Loucy (cell line): ENCODE measurements around the gene IRGQ.
A peak's percentile ranks its signal among the peaks of the same experiment; 100 is the strongest.

Experiments
- H2AFZ ChIP-seq: fragments of 200-600 bp; sonication (generic); 2 replicates; pipeline ENCODE4 v1.6.0; 2016; ENCODE audit warnings: antibody characterized with exemption, mild to moderate bottlenecking, low read length, moderate library complexity
- H3F3A ChIP-seq: fragments of 200-600 bp; 2 replicates; pipeline ENCODE4 v1.6.0; 2016; ENCODE audit warnings: antibody characterized with exemption, low read depth, mild to moderate bottlenecking
- H3K27me3 ChIP-seq: fragments of 200-600 bp; sonication (generic); 2 replicates; pipeline ENCODE4 v1.6.1; 2014; ENCODE audit warnings: low read length, mild to moderate bottlenecking; ENCODE audit not compliant: insufficient read depth, poor library complexity, severe bottlenecking
- H3K36me3 ChIP-seq: fragments of 200-600 bp; sonication (generic); 2 replicates; pipeline ENCODE4 v1.6.1; 2016; ENCODE audit warnings: low read length; ENCODE audit not compliant: insufficient read depth
- H3K4me1 ChIP-seq: fragments of 200-600 bp; sonication (generic); 2 replicates; pipeline ENCODE4 v1.5.1; 2014; ENCODE audit warnings: low read length, mild to moderate bottlenecking; ENCODE audit not compliant: insufficient read depth, poor library complexity, severe bottlenecking
- H3K4me2 ChIP-seq: fragments of 200-600 bp; sonication (generic); 2 replicates; pipeline ENCODE4 v1.6.0; 2014; ENCODE audit warnings: antibody characterized with exemption, low read length, low read depth, mild to moderate bottlenecking; ENCODE audit not compliant: poor library complexity, severe bottlenecking
- H3K4me3 ChIP-seq: fragments of 200-600 bp; sonication (generic); 2 replicates; pipeline ENCODE4 v1.5.1; 2014; ENCODE audit warnings: low read length, mild to moderate bottlenecking, mixed read lengths; ENCODE audit not compliant: poor library complexity, severe bottlenecking
- H3K79me2 ChIP-seq: fragments of 200-600 bp; sonication (generic); 2 replicates; pipeline ENCODE4 v1.6.1; 2014; ENCODE audit warnings: low read length; ENCODE audit not compliant: insufficient read depth
- H3K9ac ChIP-seq: fragments of 200-600 bp; sonication (generic); 2 replicates; pipeline ENCODE4 v1.6.0; 2014; ENCODE audit warnings: mild to moderate bottlenecking, low read depth, low read length, moderate library complexity; ENCODE audit not compliant: poor library complexity, severe bottlenecking
- H3K9me2 ChIP-seq: fragments of 200-600 bp; sonication (generic); replicated peaks from 2 replicates; pipeline ENCODE4 v1.6.1; 2016; ENCODE audit warnings: low read depth, low read length, mixed read lengths
- H3K9me3 ChIP-seq: fragments of 200-600 bp; sonication (generic); 2 replicates; pipeline ENCODE4 v1.6.1; 2014; ENCODE audit warnings: mild to moderate bottlenecking, antibody characterized with exemption, low read length, low read depth; ENCODE audit not compliant: insufficient read depth
- H4K20me1 ChIP-seq: fragments of 200-600 bp; sonication (generic); 2 replicates; pipeline ENCODE4 v1.6.0; 2014; ENCODE audit warnings: antibody characterized with exemption, low read length, mild to moderate bottlenecking; ENCODE audit not compliant: insufficient read depth, poor library complexity, severe bottlenecking
- EZH2phosphoT487 ChIP-seq: fragments of 200-600 bp; IDR thresholded peaks from 2 replicates; pipeline ENCODE4 v1.6.1; 2018; ENCODE audit warnings: antibody characterized with exemption, mild to moderate bottlenecking, moderate library complexity, borderline replicate concordance
- TF ChIP-seq, protein P1 (sequence below): fragments of 200-600 bp; sonication (generic); conservative IDR thresholded peaks from 2 replicates; pipeline ENCODE4 v1.5.1; 2014; ENCODE audit warnings: mild to moderate bottlenecking, antibody characterized with exemption, low read length

IRGQ gene

DNA sequence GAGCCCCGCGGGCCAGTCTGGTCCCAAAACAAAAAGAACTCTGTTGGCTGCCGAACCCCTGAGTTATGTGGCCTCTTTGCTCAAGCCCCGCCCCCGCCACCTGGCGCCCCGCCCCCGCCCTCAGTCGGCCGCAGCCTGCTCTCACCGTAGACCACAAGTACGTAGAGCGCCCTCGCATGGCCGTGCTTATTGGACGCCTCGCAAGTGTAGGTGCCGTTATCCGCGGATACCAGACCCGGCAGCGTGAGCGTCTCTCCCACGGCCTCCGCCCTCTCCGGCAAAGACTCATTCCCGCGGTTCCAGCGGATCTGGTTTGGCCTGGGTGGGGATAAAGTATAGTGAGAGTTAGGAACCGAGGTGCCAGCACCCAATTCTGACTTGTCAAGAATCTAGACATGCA is 29.0 kb upstream of the IRGQ start:
- Histone ChIP-seq H3K79me2 (peaks cover 12% of the 10 kb centered on the region), H3K9ac (no peak overlapping the region), H3K4me1 (peaks cover 11% of the 10 kb centered on the region), H4K20me1 (peaks cover 11% of the 10 kb centered on the region), H3K4me3 (no peak overlapping the region), H3K27me3 (no peaks in the 10 kb centered on the region), H2AFZ (no peak overlapping the region), H3F3A (no peaks in the 10 kb centered on the region; the same call in 1 of the 2 replicates), H3K4me2 (no peak overlapping the region), H3K36me3 (no peaks in the 10 kb centered on the region), H3K9me3 (no peaks in the 10 kb centered on the region), H3K9me2 (no peaks in the 10 kb centered on the region)
- TF ChIP-seq, protein P1, sequence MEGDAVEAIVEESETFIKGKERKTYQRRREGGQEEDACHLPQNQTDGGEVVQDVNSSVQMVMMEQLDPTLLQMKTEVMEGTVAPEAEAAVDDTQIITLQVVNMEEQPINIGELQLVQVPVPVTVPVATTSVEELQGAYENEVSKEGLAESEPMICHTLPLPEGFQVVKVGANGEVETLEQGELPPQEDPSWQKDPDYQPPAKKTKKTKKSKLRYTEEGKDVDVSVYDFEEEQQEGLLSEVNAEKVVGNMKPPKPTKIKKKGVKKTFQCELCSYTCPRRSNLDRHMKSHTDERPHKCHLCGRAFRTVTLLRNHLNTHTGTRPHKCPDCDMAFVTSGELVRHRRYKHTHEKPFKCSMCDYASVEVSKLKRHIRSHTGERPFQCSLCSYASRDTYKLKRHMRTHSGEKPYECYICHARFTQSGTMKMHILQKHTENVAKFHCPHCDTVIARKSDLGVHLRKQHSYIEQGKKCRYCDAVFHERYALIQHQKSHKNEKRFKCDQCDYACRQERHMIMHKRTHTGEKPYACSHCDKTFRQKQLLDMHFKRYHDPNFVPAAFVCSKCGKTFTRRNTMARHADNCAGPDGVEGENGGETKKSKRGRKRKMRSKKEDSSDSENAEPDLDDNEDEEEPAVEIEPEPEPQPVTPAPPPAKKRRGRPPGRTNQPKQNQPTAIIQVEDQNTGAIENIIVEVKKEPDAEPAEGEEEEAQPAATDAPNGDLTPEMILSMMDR = peak; percentile 18; the same call in 1 of the 2 replicates
- no peak for TF ChIP-seq EZH2phosphoT487

DNA sequence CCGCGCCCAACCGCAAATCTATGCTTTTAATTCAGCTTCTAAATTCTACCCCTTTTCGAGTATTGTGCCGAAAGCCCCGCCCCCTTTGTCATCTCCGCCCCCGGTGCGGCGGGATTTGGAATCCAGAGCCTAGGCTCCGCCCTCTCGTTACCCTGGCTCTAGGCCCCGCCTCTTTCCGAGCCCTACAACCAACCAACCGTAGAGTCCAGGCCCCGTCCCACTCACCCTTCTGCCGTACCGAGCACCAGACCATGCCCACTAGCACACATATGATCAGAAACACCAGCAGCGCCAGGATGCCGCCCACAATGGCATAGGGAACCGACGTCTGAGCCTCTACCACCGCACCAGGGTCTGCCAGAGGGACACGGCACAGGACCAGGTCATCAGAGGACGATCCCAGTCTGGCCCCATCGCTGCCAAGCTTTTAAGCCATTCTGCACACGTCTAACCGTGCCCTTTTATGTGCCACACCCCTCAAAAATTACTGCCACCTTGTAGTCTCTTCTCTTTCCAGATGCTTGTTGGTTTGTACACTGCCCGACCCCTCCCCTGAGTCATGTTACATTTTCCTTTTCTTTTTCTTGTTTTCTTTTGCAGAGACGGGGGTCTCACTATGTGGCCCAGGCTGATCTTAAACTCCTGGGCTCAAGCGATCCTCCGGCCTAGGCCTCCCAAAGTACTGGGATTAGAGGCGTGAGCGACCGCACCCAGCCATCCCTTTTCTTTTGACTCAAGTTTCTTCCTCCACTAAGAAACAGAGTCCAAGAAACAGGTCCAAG is 28.1 kb upstream of the IRGQ start:
- Histone ChIP-seq H3K4me3 (no peak overlapping the region), H4K20me1 (peaks cover 11% of the 10 kb centered on the region), H3K9me3 (no peaks in the 10 kb centered on the region), H3K4me1 (peaks cover 14% of the 10 kb centered on the region), H3K9me2 (no peaks in the 10 kb centered on the region), H3K9ac (no peak overlapping the region), H3K4me2 (no peak overlapping the region), H3F3A (no peaks in the 10 kb centered on the region; the same call in 1 of the 2 replicates), H3K79me2 (peaks cover 17% of the 10 kb centered on the region), H3K27me3 (no peaks in the 10 kb centered on the region), H3K36me3 (no peaks in the 10 kb centered on the region), H2AFZ (no peak overlapping the region)
- TF ChIP-seq EZH2phosphoT487 = no peak
- TF ChIP-seq, protein P1 = no peak

DNA sequence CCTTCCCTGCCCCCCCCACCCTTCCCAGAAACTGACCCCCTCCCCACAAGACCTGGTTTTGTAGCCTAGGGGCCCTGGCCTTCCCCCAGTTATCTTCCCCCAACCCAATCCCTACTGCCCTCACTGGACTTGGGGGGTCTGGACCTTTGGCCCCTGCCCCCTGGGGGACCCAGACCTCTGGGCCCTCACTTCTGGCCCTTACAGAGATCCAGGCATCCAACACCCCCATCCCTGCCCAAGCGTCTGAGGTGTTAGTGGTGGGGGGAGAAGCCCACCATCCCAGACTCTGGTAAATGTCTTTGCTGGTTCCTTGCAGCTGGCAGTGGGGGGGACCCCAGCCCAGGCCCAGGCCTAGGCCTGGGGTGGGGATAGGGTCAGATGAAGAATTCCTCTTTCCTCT is 27.0 kb upstream of the IRGQ start:
- Histone ChIP-seq H3K36me3 (no peaks in the 10 kb centered on the region), H3K27me3 (no peaks in the 10 kb centered on the region)
- no peak for TF ChIP-seq EZH2phosphoT487
- TF ChIP-seq, protein P1 = no peak

More for the DNA sequence above, 27.0 kb upstream of the IRGQ start:
- H3K9ac ChIP-seq = no peak overlapping the region
- no peak overlapping the region for H3K4me3 ChIP-seq
- no peak overlapping the region for H2AFZ ChIP-seq
- H3F3A ChIP-seq = no peaks in the 10 kb centered on the region; the same call in 1 of the 2 replicates
- H4K20me1 ChIP-seq = peaks cover 11% of the 10 kb centered on the region
- H3K79me2 ChIP-seq = peaks cover 26% of the 10 kb centered on the region
- no peaks in the 10 kb centered on the region for H3K9me3 ChIP-seq
- peaks cover 21% of the 10 kb centered on the region for H3K4me1 ChIP-seq
- no peaks in the 10 kb centered on the region for H3K9me2 ChIP-seq
- H3K4me2 ChIP-seq = no peak overlapping the region
